ENCODE measurements around the gene NCS1. TPM values are rescaled to one million over a fixed set of nuclear protein-coding genes. Genes with fewer than 3 reads are reported as not detected.

NCS1 gene
- total and polyA plus RNA-seq, 9 of the 15 experiments (the other 6 are each of a cell fraction or from before 2014, with no cell fraction given), result 0.28 to 27.0 (median 9.6) TPM

DNA sequence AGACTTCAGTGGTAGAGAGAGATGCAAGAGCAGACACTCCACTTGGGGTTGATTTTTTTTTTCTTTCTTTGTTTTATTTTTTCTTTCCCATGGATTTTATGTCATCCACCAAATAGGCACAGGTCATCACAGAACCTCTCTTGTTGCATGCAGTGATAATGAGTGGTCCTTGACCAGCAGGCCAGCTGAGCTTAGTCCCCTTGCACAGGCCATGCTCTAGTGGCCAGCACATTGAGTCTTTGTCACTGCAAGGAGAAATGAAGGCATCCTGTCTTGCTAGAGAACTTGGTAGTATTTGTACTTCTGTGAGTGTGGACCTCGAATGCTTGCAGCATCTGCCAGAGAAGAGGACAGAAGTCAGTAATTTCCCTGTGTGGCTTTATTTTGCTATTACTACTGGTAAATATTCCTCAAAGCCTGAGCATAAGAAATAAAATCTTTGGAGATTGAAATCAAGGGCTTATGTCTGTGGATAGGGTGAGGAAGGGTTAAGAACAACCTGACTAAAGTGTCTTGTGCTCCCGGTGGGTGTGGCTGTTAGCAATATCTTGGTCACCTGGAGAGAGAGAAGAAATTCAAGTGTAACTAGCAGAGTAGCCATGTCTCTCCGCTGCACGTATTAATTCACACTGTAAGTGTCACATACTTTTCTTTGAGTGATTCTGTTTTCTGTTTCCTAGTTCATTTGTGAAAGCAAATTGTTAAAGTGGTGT, 45.3 kb upstream of the NCS1 start (continued):
- TF ChIP-seq, protein P1, sequence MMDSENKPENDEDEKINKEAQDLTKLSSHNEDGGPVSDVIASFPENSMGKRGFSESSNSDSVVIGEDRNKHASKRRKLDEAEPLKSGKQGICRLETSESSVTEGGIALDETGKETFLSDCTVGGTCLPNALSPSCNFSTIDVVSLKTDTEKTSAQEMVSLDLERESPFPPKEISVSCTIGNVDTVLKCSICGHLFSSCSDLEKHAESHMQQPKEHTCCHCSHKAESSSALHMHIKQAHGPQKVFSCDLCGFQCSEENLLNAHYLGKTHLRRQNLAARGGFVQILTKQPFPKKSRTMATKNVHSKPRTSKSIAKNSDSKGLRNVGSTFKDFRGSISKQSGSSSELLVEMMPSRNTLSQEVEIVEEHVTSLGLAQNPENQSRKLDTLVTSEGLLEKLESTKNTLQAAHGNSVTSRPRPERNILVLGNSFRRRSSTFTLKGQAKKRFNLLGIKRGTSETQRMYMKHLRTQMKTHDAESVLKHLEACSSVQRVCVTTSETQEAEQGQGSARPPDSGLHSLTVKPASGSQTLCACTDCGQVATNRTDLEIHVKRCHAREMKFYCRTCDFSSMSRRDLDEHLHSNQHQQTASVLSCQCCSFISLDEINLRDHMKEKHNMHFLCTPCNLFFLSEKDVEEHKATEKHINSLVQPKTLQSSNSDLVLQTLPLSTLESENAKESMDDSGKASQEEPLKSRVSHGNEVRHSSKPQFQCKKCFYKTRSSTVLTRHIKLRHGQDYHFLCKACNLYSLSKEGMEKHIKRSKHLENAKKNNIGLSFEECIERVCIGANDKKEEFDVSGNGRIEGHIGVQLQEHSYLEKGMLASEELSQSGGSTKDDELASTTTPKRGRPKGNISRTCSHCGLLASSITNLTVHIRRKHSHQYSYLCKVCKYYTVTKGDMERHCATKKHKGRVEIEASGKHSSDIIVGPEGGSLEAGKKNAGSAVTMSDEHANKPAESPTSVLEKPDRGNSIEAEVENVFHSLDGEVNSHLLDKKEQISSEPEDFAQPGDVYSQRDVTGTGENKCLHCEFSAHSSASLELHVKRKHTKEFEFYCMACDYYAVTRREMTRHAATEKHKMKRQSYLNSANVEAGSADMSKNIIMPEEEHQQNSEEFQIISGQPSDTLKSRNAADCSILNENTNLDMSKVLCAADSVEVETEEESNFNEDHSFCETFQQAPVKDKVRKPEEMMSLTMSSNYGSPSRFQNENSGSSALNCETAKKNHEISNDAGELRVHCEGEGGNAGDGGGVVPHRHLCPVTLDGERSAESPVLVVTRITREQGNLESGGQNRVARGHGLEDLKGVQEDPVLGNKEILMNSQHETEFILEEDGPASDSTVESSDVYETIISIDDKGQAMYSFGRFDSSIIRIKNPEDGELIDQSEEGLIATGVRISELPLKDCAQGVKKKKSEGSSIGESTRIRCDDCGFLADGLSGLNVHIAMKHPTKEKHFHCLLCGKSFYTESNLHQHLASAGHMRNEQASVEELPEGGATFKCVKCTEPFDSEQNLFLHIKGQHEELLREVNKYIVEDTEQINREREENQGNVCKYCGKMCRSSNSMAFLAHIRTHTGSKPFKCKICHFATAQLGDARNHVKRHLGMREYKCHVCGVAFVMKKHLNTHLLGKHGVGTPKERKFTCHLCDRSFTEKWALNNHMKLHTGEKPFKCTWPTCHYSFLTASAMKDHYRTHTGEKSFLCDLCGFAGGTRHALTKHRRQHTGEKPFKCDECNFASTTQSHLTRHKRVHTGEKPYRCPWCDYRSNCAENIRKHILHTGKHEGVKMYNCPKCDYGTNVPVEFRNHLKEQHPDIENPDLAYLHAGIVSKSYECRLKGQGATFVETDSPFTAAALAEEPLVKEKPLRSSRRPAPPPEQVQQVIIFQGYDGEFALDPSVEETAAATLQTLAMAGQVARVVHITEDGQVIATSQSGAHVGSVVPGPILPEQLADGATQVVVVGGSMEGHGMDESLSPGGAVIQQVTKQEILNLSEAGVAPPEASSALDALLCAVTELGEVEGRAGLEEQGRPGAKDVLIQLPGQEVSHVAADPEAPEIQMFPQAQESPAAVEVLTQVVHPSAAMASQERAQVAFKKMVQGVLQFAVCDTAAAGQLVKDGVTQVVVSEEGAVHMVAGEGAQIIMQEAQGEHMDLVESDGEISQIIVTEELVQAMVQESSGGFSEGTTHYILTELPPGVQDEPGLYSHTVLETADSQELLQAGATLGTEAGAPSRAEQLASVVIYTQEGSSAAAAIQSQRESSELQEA (IDR thresholded peaks at IDR 0.05; ENCODE audit: low read depth), result no peak
- TF ChIP-seq ZSCAN32 (CRISPR knock-in tag; IDR thresholded peaks at IDR 0.05) (no peak), ETV6 (IDR thresholded peaks at IDR 0.05; ENCODE audit: borderline replicate concordance in 1 of 2, low read depth in 2 of 2, low read length in 1 of 2) (no peak), ETV6 (CRISPR knock-in tag; IDR thresholded peaks at IDR 0.05; ENCODE audit: borderline replicate concordance) (no peak)
- TF ChIP-seq, protein P2, sequence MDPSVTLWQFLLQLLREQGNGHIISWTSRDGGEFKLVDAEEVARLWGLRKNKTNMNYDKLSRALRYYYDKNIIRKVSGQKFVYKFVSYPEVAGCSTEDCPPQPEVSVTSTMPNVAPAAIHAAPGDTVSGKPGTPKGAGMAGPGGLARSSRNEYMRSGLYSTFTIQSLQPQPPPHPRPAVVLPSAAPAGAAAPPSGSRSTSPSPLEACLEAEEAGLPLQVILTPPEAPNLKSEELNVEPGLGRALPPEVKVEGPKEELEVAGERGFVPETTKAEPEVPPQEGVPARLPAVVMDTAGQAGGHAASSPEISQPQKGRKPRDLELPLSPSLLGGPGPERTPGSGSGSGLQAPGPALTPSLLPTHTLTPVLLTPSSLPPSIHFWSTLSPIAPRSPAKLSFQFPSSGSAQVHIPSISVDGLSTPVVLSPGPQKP (CRISPR knock-in tag; IDR thresholded peaks at IDR 0.05), result no peak

Data from K562 (cell line).